ENCODE measurements around the gene GASK1A.

GASK1A gene

GRCh38 chr3:43010638-43011037 is 31.5 kb downstream of the GASK1A start:
- in situ Hi-C loops (cut with MboI; ENCODE audit: low pct_unique_long_range_greater_than_20kb, low sequenced_read_pairs): no loop called here
- DNase-seq: no peak

GRCh38 chr3:43011638-43012037 is 32.5 kb downstream of the GASK1A start:
- DNase-seq: no peak
- in situ Hi-C loops (cut with MboI; ENCODE audit: low pct_unique_long_range_greater_than_20kb, low sequenced_read_pairs): no loop called here

GRCh38 chr3:43012174-43012573 is 33.1 kb downstream of the GASK1A start:
- in situ Hi-C loops (cut with MboI; ENCODE audit: low pct_unique_long_range_greater_than_20kb, low sequenced_read_pairs): no loop called here
- no peak for DNase-seq

- DNase-seq: no peak
- in situ Hi-C loops (cut with MboI; ENCODE audit: low pct_unique_long_range_greater_than_20kb, low sequenced_read_pairs): no loop called here
Measured at GRCh38 chr3:43013256-43013655, 34.1 kb downstream of the GASK1A start.

- no peak for DNase-seq
- in situ Hi-C loops (cut with MboI; ENCODE audit: low pct_unique_long_range_greater_than_20kb, low sequenced_read_pairs): no loop called here
Measured at GRCh38 chr3:43013743-43014155, 34.6 kb downstream of the GASK1A start.

GRCh38 chr3:43014241-43014640 is 35.1 kb downstream of the GASK1A start:
- in situ Hi-C loops (cut with MboI; ENCODE audit: low pct_unique_long_range_greater_than_20kb, low sequenced_read_pairs): no loop called here
- no peak for DNase-seq

DNA sequence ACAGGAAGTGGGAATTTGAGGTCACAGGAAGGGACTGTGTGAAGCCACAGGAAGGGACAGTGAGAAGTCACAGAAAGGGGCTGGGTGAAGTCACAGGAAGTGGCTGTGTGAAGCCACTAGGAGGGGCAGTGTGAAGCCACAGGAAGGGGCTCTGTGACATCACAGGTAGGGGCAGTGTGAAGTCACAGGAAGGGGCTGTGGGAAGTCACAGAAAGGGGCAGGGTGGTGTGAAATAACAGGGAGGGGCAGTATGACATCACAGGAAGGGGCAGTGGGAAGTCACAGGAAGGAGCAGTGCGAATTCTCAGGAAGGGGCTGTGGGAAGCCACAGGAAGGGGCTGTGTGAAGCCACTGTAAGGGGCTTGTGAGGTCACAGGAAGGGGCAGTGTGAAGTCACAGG is 35.8 kb downstream of the GASK1A start:
- DNase-seq: no peak
- in situ Hi-C loops (cut with MboI; ENCODE audit: low pct_unique_long_range_greater_than_20kb, low sequenced_read_pairs): no loop called here

DNA sequence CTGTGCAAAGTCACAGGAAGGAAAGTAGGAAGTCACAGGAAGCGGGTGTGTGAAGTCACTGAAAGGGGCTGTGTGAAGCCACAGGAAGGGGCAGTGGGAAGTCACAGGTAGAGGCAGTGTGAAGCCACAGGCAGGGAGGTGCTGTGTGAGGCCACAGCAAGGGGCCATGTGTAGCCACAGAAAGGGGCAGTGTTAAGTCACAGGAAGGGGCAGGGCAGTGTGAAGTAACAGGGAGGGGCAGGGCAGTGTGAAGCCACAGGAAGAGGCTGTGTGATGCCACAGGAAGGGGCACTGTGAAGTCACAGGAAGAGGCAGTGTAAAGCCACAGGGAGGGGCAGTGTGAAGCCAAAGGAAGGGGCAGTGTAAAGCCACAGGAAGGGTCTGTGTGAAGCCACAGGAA is 36.5 kb downstream of the GASK1A start:
- DNase-seq: no peak
- in situ Hi-C loops (cut with MboI; ENCODE audit: low pct_unique_long_range_greater_than_20kb, low sequenced_read_pairs): no loop called here

DNA sequence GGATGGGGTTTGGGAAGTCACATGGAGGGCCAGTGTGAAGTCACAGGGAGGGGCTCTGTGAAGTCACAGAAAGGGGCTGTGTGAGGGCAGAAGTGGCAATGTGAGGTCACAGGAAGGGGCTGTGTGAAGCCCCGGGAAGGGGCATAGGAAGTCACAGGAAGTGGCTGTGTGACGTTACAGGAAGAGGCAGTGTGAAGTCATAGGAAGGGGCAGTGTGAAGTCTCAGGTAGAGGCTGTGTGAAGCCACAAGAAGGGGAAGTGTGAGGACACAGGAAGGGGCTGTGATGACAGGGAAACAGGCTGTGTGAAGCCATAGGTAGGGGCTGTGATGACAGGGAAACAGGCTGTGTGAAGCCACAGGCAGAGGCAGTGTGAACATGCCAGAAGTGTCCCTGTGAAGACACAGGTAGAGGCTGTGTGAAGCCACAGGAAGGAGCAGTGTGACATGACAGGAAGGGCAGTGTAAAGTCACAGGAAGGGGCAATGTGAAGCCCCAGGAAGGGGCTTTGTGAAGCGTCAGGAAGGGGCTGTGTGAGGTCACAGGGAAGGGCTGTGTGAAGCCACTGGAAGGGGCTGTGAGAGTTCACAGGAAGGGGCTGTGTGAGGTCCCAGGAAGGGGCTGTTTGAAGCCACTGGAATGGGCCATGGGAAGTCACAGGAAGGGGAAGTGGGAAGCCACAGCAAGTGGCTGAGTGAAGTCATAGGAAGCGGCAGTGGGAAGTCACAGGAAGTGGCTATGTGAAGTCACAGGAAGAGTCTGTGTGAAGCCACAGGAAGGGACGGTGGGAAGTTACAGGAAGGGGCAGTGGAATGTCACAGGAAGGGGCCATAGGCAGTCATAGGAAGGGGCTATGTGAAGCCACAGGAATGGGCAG is 37.1 kb downstream of the GASK1A start:
- no peak for DNase-seq
- in situ Hi-C loops (cut with MboI; ENCODE audit: low pct_unique_long_range_greater_than_20kb, low sequenced_read_pairs): no loop called here

DNA sequence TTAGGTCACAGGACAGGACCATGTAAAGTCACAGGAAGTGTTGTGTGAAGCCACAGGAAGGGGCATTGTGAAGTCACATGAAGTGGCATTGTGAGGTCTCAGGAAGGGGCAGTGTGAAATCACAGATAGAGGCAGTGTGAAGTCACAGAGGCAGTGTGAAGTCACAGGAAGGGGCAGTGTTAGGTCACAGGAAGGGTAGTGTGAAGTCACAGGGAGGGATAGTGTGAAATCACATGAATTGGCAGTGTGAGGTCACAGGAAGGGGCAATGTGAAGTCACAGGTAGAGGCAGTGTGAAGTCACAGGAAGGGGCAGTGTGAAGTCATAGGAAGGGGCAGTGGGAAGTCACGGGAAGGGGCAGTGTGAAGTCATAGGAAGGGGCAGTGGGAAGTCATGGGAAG is 37.9 kb downstream of the GASK1A start:
- in situ Hi-C loops (cut with MboI; ENCODE audit: low pct_unique_long_range_greater_than_20kb, low sequenced_read_pairs): no loop called here
- no peak for DNase-seq

DNA sequence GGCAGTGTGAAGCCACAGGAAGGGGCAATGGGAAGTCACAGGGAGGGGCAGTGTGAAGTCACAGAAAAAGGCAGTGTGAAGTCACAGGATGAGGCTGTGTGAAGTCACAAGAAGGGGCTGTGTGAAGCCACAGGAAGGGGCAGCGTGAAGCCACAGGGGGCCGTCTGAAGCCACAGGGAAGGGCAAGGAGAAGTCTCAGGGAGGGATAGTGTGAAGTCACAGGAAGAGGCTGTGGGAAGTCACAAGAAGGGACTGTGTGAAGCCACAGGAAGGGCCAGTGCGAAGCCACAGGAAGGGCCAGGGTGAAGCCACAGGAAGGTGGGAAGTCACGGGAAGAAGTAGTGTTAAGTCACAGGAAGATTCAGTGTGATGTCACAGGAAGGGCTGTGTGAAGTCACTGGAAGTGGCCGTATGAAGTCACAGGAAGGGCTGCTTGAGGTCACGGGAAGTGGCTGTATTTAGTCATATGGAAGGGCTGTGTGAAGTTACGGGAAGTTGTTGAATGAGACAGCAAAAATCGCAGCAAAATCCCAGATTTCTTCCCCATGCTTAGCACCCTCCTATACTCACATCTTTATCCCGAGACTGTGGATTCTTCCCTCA is 38.6 kb downstream of the GASK1A start:
- no peak for DNase-seq
- in situ Hi-C loops (cut with MboI; ENCODE audit: low pct_unique_long_range_greater_than_20kb, low sequenced_read_pairs): no loop called here

- DNase-seq: no peak
- in situ Hi-C loops (cut with MboI; ENCODE audit: low pct_unique_long_range_greater_than_20kb, low sequenced_read_pairs): no loop called here
Measured at GRCh38 chr3:43018246-43018645, 39.1 kb downstream of the GASK1A start.

GRCh38 chr3:43019006-43019809 is 40.1 kb downstream of the GASK1A start:
- in situ Hi-C loops (cut with MboI; ENCODE audit: low pct_unique_long_range_greater_than_20kb, low sequenced_read_pairs): no loop called here
- no peak for DNase-seq

DNA sequence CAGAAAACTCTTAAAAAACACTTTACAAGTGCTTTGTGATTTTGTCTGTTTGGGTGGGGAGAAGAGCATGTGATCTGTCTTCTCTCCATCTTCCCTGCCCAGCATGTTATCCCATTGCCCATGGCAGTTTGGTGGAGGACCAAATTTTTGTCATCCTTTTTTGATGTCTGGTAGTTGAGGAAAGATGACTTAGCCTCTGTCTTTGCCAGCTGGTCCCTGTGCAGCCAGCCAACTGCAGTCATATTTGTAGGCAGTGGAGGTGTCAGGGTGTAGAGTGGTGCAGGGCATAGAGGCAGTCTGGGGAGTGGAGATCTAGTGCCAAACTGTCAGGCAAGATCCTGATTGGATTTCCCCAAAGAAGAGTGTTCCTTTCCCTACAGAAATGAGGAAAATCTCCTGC is 40.7 kb downstream of the GASK1A start:
- no peak for DNase-seq
- in situ Hi-C loops (cut with MboI; ENCODE audit: low pct_unique_long_range_greater_than_20kb, low sequenced_read_pairs): no loop called here

- in situ Hi-C loops (cut with MboI; ENCODE audit: low pct_unique_long_range_greater_than_20kb, low sequenced_read_pairs): no loop called here
- DNase-seq: no peak
Measured at GRCh38 chr3:43021186-43021585, 42.1 kb downstream of the GASK1A start.

GRCh38 chr3:43022121-43022520 is 43.0 kb downstream of the GASK1A start:
- no peak for DNase-seq
- in situ Hi-C loops (cut with MboI; ENCODE audit: low pct_unique_long_range_greater_than_20kb, low sequenced_read_pairs): no loop called here

GRCh38 chr3:43023066-43023465 is 44.0 kb downstream of the GASK1A start:
- DNase-seq: no peak
- in situ Hi-C loops (cut with MboI; ENCODE audit: low pct_unique_long_range_greater_than_20kb, low sequenced_read_pairs): no loop called here

DNA sequence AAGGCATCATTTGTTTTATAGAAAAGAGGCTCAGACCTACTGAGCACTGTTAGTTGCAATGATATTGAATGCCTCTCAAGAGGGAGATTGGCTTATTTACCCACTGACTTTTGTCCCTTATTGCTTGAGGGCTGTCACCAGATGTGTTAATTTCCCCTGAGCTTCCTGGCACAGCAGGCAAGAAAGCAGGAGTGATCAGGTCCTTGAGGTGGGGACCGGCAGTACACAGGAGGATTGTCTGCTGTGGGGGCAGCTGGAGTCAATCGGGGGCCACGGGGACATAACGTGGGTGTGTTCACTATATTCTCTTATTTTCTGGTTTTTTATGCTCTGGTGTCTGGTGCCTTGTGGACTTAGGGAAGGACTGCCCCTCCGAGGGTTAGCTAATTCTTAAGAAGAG is 44.6 kb downstream of the GASK1A start:
- DNase-seq: no peak
- in situ Hi-C loops (cut with MboI; ENCODE audit: low pct_unique_long_range_greater_than_20kb, low sequenced_read_pairs): no loop called here

DNA sequence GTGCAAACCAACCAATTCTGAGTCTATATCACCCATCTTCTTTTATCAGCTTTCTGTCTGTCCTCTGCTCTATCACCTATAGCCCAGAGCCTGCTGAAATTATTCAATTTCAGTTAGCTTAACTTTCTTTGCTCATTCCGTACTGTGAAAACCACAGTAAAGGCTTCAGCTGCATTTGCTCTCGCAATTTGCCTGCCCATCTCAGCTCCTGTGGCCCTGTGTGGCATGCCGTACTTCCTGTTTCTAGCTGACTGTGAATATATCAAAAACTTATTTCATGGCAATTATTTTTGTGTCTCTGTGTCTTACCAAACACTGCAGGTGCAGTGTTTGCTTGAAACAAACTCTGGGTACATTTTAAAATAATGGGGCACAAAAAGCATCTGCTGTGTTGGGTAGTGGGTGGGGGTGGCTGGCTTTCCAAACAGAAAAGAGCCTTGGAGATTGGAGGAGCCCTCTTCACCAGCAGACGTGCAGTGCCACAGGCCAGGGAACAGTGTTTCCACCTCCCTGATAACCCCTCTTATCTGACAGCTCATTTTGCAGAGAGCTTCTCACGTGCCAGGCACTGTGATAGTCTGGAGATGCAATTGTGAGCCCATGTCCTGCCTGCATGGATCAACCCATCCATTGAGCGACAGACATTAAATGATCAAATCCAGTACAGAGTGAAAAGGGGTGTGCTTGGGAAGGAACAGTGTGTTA is 45.2 kb downstream of the GASK1A start:
- peak; percentile 65 for DNase-seq
- in situ Hi-C loops (cut with MboI; ENCODE audit: low pct_unique_long_range_greater_than_20kb, low sequenced_read_pairs): no loop called here
